ENCODE data around the gene WDR45B.
"Not testable (repeated sequence)": the region's sequence is repeated elsewhere in the genome, so short reads cannot be mapped to it uniquely, and the experiment has no call there.

WDR45B gene

DNA sequence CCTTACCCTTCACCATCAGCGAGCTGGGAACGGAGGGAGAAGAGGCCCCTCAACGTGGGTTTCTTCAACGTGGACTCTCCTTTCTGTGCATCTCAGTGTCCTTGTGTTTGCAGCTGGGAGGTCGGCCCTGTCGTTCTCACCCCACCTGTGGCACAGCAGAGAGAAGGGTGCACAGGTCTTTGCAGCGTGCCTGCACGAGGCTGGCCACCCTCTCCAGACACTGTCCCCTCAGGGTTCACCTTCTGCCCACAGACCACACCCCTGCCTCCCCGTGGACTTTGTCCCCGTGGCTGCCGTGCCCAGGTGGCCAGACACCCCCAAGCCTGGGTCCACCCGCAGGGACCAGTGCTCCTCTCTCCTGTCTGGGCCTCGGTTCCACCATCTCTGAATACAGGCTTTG lies 7.3 kb upstream of the WDR45B start:
- DNase-seq: no peak

DNA sequence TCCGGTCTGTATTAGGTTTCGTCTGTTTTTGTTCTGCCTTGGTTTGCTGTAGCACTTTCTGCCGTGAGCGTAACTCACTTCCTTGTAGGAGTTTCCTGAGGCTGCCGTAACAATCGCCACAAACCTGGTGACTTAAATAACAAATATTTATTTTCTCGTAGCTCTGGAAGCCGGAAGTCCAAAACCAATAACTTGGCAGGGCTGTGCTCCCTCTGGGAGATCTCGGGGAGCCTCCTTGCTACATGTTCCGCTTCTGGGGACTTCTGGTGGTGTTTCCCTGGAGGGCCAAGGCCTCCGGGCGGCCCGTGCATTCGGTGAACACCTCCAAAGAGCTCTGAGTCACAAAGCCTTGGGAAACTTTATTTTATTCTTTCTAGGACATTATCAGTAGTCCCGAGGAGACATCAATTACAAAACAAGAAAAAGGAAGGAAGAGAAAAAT lies 6.8 kb upstream of the WDR45B start:
- no peak for DNase-seq

DNA sequence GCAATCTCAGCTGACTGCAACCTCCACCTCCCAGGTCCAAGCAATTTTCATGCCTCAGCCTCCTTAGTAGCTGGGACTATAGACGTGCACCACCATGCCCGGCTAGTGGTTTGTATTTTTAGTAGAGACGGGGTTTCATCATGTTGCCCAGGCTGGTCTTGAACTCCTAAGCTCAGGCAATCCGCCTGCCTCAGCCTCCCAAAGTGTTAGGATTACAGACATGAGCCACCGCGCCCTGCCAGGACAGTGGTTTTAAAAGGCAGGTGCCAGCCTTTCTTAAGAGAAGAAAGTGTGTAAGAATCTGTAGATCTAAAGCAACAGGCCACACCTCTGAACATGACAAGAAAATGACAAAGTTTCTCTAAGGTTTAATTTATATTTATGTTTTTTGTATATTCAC lies 6.4 kb upstream of the WDR45B start:
- DNase-seq: not testable (repeated sequence)

DNA sequence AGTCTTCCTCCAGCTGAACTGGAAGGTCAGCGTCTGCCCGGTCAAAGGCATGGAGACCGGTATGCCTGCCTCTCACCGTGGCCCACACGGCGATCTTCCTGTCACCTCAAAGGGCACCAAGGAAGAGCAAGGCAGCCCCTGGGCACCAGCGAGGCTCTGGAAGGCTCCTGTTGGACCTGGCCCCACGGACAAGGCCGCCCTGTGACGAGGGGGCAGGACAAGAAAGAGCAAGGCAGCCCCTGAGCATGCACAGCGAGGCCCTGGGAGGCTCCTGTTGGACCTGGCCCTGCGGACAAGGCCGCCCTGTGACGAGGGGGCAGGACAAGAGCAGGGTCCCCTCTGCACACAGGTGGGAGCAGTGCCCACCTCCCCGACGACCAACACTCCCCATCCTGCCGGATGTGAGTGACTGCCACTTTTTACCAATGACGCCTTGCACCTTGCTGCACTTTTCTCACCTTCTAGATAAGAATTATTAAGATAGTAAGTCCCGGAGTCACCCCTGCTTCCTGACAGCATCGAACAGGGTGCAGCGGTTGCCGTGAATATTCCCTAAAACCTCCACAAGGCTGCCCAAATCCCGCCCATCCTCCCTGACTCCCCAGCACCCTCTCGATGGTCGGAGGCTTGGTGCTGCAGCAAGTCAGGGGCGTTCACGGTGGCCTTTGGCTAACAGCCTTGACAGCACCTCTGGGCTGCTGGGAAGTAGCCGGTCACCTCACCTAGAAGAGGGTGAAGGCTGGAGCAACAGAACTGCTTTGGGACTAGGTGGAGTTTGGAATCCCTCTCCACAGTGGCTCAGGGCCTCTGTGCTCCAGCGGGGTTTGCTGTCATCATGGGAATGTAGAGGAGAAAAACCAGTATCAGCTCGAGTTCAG lies 5.6 kb upstream of the WDR45B start:
- DNase-seq: no peak

DNA sequence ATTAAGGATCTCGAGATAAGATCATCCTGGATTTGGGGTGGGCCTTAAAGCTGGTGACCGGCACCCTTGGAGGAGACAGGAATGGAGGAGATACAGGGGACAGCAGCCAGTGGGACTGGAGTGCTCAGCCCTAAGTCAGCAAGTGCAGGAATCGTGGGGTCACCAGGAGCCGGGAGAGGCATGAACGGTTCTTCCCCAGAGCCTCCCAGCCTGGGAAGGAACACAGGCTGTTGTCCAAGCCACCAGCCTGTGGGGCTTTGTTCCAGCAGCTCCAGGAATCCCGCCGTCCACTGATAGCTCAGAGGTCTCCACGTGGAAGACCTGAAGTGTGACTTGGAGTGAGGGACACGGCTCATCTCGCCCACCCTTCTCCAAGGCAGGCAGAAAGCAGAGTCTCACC lies 2.5 kb upstream of the WDR45B start:
- DNase-seq: no peak

DNA sequence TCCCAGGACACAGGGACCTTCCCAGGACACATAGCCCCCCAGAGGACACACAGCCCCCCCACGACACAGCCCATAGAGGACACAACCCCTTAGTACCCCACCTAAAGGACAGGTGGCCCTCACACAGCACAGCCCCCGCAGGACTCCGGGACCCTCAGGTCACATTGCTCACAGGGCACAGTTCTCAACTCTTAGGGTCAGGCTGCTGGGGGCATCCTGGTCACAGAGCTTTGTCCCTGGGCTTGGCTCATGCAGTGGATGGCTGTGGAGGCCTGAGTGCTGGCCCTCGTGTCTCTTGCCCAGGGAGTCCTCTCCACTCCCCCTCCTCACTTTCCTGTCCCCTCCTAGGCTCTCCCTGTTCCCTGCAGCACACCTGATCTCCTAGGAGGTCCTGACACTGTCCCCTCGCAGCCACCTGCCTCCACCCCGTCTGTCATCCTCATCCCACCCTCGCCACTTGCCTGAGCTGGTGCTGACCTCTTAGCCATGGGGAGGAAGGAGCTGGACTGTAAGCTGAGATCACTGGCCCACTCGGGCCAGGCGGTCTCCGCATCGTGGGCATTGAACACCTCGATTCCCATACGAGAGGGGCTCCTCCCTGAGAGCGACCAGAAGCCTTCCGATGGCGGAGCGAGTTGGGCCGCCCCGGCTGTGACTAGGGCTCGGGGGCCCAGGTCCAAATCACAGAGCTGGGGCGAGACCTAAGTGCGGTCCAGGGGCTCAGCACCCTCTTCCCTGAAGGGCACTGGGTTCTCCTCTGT lies 1.4 kb upstream of the WDR45B start:
- DNase-seq: no peak

DNA sequence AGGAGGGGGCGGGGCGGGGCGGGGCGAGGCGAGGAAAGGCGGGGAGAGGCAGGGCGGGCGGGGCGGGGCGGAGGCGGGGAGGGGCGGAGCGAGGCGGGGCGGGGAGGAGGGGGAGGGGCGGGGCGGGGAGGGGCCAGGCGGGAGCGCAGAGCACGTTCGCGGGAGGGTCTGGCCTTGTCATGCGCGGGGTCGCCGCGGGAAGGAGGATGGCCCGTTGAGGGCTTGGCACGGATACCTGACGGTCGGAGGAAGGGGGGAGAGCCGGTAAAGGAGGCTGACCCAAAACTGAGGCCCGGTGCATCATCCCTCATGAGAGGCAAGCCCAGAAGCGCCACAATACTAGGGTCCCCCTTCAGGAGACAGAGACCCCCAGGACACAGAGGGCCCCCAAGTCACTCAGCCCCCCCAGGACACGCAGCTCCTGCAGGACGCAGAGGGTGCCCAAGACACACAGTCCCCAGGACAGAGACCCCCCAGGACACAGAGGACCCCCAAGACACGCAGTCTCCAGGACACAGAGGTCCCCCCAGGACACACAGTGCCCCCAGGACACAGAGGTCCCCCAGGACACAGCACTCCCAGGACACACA lies 593 bp upstream of the WDR45B start:
- no peak for DNase-seq

DNA sequence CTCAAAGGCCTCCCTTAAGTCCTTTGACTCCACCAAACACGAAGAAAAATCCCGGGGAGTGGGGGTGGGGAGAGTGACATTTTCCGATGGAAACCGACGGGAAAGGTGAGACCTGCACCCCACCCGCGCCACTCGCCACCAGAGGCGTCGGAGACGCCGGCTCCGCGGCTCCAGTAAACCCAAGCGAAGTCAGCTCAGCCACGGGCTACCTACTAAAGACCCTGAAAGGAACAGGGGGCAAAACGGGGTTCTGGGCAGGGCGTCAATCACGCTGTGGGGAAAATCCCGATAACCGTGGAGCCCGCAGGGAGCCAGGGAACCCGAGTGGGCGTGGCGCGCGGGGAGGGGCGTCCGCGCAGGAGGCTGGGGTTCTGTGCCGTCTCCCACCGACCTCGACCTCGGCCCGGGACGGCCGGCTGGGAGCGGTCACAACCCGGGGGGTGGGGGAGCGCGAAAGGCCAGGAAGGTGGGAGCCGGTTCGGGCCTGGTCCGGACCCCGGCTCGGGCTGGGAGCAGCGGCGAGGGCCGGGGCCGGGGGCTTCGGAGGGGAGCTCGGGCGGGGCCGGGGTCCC lies 565 bp downstream of the WDR45B start:
- no peak for DNase-seq

DNA sequence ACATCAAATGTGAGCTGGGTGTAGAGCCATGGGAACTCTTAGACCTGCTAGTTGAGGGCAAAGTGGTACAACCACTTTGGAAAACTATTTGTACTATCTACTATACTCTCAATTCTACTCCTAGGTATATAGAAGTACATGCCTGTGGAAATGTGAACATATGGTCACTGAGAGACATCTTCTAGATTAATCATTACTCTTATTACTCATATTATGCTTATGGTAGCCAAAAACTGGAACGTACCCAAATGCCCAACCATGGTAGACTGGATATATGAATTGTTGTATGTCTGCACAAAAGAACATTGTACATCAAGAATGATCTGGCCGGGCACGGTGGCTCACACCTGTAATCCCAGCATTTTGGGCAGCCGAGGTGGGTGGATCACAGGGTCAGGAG lies 2.7 kb downstream of the WDR45B start:
- DNase-seq: no peak

DNA sequence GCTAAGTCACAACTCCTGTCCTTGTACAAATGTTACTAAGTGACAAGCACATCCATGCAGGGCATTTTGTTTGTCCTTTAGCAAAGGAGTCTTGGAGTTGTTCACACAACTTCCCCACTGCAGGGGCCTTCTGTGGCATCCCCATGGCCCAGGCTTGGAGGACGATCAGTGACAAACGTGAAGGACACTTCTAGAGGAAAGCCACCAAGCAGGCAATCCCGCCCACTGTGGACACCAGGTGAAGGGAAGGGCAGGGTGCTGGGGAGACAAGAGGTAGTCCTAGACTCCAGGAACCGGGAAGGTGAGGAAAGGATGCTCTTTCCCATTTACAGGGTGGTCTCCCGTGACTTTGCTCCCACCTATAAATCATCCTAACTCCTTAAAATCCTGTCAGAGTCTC lies 4.1 kb downstream of the WDR45B start:
- no peak for DNase-seq

DNA sequence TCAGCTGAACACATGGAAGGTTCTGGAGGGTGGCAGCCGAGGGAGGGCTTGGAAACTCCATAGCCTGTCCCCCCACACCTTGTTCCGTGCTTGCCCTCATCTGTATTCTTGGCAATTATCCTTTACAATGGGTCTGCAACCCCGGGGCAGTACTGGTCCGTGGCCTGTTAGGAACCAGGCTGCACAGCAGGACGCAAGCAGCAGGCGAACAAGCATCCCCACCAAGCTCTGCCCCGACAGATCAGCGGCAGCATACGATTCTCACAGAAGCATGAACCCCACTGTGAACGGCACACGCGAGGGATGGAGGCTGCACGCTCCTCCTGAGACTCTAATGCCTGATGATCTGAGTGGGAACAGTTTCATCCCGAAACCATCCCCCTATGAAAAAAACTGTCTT lies 6.2 kb downstream of the WDR45B start:
- DNase-seq: no peak

DNA sequence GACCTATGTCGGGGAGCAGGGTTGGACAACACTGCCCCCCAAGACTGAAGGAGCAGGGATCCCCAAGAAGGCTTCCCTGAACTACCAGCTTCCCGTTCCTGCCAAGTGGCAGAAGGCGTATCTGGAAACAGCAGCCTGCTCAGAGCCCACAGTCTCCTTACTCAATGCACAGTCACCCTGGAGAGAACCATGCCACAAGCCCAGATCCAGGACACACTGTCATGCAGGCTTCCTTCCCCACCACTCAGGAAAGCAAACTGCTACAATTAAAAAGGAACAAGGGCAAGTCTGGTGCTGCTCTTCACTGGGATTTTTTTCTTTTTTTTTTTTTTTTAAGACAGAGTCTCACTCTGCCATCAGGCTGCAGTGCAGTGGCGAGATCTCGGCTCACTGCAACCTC lies 8.2 kb downstream of the WDR45B start:
- DNase-seq: no peak

DNA sequence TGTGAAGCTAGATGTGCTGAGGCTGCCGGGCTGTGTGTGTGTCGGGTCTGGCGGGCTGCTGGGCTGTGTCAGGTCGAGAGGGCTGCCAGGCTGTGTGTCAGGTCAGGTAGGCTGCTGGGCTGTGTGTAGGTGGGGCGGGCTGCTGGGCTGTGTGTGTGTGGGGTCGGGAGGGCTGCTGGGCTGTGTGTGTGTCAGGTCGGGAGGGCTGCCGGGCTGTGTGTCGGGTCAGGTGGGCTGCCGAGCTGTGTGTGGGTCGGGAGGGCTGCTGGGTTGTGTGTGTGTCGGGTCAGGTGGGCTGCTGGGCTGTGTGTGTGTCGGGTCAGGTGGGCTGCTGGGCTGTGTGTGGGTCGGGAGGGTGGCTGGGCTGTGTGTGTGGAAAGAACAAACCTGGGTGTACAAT lies 8.6 kb downstream of the WDR45B start:
- no peak for DNase-seq

DNA sequence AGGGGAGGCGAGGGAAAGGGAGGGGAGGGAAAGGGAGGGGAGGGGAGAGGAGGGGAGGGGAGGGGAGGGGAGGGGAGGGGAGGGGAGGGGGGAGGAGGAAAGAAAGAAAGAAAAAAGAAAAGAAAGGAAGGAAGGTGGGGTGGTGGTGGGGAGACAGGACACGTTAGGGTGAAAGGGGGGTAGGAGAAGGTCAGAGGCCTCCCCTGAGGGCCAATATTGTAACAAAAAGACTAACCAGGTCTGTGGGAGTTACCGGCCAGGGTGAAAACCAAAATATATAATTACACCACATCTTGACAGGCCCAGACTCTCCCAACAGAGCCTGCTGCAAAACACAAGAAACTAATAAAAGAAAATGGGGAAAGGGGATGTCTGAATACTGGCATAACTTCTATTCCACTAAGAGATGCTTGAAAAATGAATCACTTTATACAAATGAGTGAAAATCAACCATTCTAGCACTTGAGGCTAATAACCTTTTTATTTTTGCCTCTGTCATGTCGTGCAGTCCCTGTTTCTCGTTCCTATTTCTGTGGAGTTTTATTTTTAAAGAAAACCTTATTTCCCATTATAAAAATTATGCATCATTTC lies 10.0 kb downstream of the WDR45B start:
- no peak for DNase-seq

DNA sequence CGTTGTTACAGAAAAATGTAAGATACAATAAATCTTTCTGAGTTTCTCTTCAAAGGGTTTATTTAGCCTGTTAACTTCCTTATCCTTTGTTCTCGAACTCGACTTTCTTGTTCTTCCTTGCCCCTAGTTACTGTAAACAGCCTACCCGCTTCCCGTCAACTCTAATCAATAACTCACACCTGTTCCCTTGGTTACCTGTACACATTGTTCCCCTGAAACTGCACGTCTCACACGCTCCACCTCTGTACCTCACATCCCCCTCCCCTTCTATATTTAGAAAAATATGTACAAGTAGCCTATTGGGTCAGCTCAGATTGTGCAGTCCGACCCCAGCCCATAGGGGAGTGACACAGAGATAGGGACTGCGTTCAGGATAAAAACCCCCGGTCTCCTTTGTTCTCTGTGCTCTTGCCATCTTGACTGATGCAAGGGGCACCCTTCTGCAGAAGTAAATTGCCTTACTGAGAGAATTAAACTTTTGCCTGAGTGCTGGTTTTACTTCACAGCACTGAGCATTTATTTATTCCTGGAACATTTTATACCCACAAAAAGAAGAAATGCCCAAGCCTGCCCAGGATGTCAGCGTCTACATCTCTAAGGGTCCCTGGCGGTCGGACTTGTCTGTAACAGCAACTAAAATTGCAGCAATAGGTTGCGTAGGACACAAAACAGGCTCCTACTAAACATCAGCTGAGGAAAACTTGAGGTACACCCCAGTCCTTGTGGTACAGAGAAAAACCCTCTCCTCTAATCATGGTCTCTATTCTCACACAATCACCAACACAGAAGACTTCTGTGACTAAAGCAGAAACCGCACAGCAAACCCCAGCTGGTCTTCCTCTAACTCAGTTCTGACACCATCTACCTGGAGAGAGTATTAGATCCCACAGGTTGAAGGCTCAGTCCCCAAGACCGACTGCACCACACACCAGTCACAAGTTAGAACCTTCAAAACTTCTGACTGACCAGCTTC lies 11.3 kb downstream of the WDR45B start:
- DNase-seq: no peak

DNA sequence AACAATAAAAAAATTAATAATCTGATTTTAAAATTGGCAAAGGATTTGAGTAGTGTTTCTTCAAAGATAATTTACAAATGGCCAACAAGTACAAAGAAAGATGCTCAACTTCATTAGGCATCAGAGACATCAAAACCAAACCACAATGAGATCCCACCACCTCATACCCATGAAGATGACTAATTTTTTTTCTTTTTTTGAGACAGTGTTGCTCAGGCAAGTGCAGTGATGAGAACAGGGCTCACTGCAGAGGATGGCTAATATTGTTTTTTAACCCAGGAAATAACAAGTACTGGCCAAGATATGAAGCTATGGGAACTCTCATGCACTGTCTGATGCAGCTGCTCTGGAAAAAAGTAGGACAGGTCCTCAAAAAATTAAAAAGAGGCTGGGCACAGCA lies 14.9 kb downstream of the WDR45B start:
- DNase-seq: no peak

DNA sequence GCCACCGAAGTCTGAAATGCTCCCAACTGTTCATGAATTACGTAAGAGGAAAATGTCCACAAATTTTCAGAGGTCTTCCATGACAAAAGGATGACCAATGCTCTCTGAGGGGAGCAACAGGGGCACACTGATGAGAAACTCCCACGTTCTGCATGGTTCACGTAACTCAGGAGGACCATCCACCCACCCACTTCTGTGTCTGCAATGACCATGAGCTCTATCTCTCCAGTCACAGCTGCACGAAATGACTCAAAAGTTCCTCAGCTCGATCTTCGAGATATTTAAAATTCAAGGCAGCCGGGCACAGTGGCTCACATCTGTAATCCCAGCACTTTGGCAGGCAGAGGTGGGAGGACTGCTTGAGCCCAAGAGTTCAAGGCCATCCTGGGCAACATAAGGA lies 15.8 kb downstream of the WDR45B start:
- DNase-seq: no peak

DNA sequence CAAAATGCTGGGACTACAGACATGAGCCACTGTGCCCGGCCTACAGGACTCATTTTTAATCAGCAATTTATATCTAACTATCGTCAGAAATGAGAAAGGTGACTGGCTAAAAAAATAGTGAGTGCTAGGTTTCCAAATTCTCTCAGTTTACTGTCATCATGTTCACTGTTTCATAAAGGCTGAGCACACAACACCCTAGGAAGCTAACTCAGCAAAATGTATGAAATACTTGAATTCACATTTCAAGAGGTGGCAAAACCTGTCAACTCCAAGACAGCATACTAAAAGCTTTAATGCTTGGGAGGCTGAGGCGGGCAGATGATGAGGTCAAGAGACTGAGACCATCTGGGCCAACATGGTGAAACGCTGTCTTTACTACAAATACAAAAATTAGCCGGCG lies 16.7 kb downstream of the WDR45B start:
- DNase-seq: no peak

DNA sequence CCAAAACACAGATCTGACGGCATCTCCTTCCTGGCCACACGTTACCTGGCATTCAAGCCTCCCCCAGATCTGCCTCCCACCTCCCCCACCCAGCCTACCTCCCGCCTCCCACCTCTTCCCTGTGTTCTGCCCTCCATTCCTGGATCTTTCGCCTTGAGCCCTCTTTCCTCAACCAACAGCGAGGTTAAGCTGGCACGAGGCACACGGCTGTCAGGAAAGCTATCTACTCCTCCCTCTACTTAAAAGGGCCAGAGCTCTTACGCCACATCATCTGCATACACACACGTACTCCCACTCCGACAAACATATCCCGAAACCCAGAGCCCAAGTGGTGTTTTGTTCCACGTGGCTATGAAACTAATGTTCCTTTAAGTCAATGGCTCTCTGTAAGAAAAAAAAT lies 18.0 kb downstream of the WDR45B start:
- DNase-seq: no peak

DNA sequence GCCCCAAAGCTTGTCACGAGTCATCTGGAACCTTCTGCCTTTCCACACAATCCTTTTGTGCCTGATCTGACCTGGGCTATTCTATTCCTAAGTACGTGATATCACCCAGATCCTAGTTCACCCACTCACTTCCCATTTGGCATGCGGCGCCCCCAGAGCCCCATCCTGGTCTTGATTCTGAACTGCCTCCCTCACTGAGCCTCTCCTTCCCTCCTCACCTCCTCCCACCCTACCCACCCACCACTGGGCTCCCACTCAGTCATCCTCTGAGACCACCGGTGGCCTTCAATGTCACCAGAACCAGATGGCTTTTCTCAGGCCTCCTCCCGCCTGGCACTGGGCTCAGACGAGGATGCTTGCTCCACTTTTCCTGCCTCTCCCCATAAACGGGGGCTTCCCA lies 18.5 kb downstream of the WDR45B start:
- DNase-seq: no peak

DNA sequence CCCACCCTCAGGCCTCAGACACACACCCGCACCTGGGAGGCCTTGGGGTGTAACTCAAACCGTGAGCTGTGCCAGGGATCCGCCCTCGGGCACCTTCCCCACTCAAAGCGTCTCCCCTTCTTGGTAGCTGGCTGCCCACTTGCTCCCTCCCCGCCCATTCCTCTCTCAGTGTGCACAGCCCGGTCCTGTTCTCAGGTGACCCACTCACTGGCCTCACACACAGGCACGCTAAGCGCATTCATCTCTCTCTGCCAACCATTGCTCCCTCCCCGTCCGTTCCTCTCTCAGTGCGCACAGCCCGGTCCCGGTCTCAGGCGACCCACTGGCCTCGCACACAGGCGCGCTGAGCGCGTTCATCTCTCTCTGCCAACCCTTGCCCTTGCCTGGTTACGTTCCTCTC lies 20.8 kb downstream of the WDR45B start:
- no peak for DNase-seq

DNA sequence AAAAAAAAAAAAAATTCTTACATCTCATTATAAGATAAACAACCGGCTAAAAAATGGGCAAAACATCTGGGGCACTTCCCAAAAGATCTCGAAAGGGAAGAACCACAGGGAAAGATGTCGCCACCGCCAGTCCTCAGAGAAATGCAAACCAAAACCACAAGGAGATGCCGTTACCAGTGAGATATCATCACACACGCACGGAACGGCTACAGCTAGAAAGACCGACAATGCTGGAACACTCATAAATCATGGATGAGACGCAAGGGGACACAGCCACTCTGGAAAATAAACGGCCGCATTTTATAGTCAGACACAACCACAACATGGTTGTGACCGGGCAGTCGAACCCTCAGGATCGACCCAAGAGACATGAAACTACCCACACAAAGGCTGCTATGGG lies 24.5 kb downstream of the WDR45B start:
- no peak for DNase-seq

Data from KG1 (cell line).